Measurements from ENCODE around the gene FARS2. TPM values are rescaled to one million over a fixed set of nuclear protein-coding genes. Genes with fewer than 3 reads are reported as not detected.

FARS2 gene
- total and polyA plus RNA-seq, 2 of the 13 experiments (the other 11 are each of a cell fraction or from before 2014, with no cell fraction given): 15.4 to 26.0 TPM

DNA sequence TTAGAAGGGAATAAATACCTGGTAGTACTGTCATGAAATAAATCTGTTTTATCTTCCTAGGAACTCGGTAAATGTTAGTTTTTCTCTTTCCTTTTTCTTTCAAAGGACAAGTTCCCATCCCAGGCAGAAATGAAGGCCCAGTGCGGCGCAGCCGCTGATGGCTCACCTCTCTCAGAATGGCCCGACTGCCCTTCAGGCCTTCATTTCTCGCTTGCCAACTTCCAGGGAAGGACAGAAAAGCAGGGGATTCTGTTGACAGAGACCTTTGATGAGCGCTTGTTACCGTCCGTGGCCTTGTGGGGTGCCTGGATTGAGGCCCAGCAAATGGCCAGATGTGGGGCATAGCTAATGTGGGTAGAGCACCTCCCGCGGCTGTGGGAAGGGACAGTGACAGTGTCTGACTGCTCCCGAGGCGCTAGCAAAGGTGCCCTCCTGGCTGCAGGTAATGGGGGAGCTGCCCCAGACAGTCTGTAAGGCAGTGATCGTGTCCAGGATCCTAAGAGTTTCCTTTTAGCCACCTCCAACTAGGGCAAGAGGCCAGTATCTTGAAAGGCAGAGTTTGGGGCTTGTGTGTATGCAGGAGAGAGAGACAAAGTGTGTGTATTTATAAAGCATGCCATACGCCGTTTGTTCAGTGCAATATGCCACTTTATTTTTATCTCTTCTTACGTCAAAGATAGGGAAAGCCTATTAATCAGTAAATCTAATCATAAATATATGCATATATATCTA is 391.3 kb downstream of the FARS2 start:
- Histone ChIP-seq H4K20me1 (ENCODE audit: insufficient read depth, low read length) (no peaks in the 10 kb centered on the region), H3K36me3 (replicated peaks in 1 of 2; ENCODE audit: control insufficient read depth in 1 of 2, insufficient read depth in 2 of 2, low read length in 2 of 2) (no peaks in the 10 kb centered on the region), H3K9me3 (ENCODE audit: low read length) (no peaks in the 10 kb centered on the region), H2AFZ (ENCODE audit: low read length) (no peak overlapping the region), H3K9ac (ENCODE audit: insufficient read depth, low read depth, low read length) (no peak overlapping the region), H3K27me3 (ENCODE audit: control insufficient read depth in 1 of 2, insufficient read depth in 2 of 2, low read length in 2 of 2) (no peaks in the 10 kb centered on the region), H3K4me2 (ENCODE audit: low read depth, low read length) (no peak overlapping the region), H3K27ac (ENCODE audit: extremely low read length, insufficient read depth, low read length) (no peak overlapping the region), H3K79me2 (ENCODE audit: insufficient read depth, low read length) (no peaks in the 10 kb centered on the region), H3K4me1 (ENCODE audit: insufficient read depth, low read length) (no peaks in the 10 kb centered on the region), H3K4me3 (replicated peaks in 1 of 3; ENCODE audit: insufficient read depth in 1 of 3, low read depth in 2 of 3, low read length in 3 of 3) (no peak overlapping the region)
- FAIRE-seq (no peak), ATAC-seq (no peak), DNase-seq (ENCODE audit: low spot score) (no peak)
- CTCF ChIA-PET (ENCODE audit: low intra/inter-chr PET ratio, low total read pairs): no interaction called here
- BruUV-seq (replicated peaks): no TSS peak
- WGBS (ENCODE audit: low lambda C conversion rate): 95% methylated on average over 17 of the region's 17 CpGs
- in situ Hi-C loops (cut with HindIII; ENCODE audit: extremely low pct_ligation_motif_present, low pct_unique_long_range_greater_than_20kb): no loop called here
- intact Hi-C loops (cut with micrococcal nuclease; ENCODE audit: unreplicated experiment): no loop called here
- no peak for TF ChIP-seq ZNF34 (CRISPR knock-in tag; IDR thresholded peaks at IDR 0.05; ENCODE audit: borderline replicate concordance)
- TF ChIP-seq TCF7L2 (IDR thresholded peaks at IDR 0.05; ENCODE audit: low read depth, low read length): no peak
- TF ChIP-seq ZNF558 (CRISPR knock-in tag; IDR thresholded peaks at IDR 0.05; ENCODE audit: borderline replicate concordance): no peak
- TF ChIP-seq ZNF530 (CRISPR knock-in tag; IDR thresholded peaks at IDR 0.05; ENCODE audit: low read depth): no peak
- POLR2A ChIA-PET: no interaction called here

DNA sequence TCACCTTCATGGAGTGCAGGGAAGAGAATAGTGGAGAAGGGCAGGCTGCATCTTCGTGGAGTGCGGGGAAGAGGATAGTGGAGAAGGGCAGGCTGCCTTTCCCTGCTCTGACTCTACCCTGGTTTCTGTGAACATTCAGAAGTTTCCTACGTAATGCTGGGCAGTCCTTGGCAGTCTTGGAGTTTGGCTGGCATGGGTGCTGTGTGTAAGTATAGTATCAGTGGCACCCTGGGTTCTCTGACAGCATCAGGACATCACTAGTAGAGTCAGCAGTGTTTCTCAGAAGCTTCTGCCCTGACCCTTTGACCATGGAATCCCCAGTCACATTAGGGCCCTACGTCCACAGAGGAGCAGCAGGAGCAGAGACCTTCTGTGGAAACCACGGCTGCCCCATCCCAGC is 392.5 kb downstream of the FARS2 start:
- intact Hi-C loops (cut with micrococcal nuclease; ENCODE audit: unreplicated experiment) (no loop called here), in situ Hi-C loops (cut with HindIII; ENCODE audit: extremely low pct_ligation_motif_present, low pct_unique_long_range_greater_than_20kb) (no loop called here)
- no peaks in the 10 kb centered on the region for H3K9me3 ChIP-seq (ENCODE audit: low read length)
- H2AFZ ChIP-seq (ENCODE audit: low read length): no peak overlapping the region
- DNase-seq (ENCODE audit: low spot score): no peak
- no peaks in the 10 kb centered on the region for H3K36me3 ChIP-seq (replicated peaks in 1 of 2; ENCODE audit: control insufficient read depth in 1 of 2, insufficient read depth in 2 of 2, low read length in 2 of 2)
- BruUV-seq (replicated peaks): no TSS peak
- no peaks in the 10 kb centered on the region for H3K27me3 ChIP-seq (ENCODE audit: control insufficient read depth in 1 of 2, insufficient read depth in 2 of 2, low read length in 2 of 2)
- POLR2A ChIA-PET: no interaction called here
- H3K4me2 ChIP-seq (ENCODE audit: low read depth, low read length): no peak overlapping the region
- FAIRE-seq: no peak
- H4K20me1 ChIP-seq (ENCODE audit: insufficient read depth, low read length): no peaks in the 10 kb centered on the region
- H3K27ac ChIP-seq (ENCODE audit: extremely low read length, insufficient read depth, low read length): no peak overlapping the region
- H3K9ac ChIP-seq (ENCODE audit: insufficient read depth, low read depth, low read length): no peak overlapping the region
- WGBS (ENCODE audit: low lambda C conversion rate): 96% methylated on average over 5 of the region's 5 CpGs
- ATAC-seq: no peak
- H3K79me2 ChIP-seq (ENCODE audit: insufficient read depth, low read length): no peaks in the 10 kb centered on the region
- H3K4me1 ChIP-seq (ENCODE audit: insufficient read depth, low read length): no peaks in the 10 kb centered on the region
- CTCF ChIA-PET (ENCODE audit: low intra/inter-chr PET ratio, low total read pairs): no interaction called here
- no peak overlapping the region for H3K4me3 ChIP-seq (replicated peaks in 1 of 3; ENCODE audit: insufficient read depth in 1 of 3, low read depth in 2 of 3, low read length in 3 of 3)
- no peak for TF ChIP-seq CENPX (CRISPR knock-in tag; IDR thresholded peaks at IDR 0.05)
- TF ChIP-seq RFX3 (CRISPR knock-in tag; IDR thresholded peaks at IDR 0.05): no peak
- no peak for TF ChIP-seq ZBTB3 (CRISPR knock-in tag; IDR thresholded peaks at IDR 0.05; ENCODE audit: borderline replicate concordance, low read depth)
- TF ChIP-seq, protein P1, sequence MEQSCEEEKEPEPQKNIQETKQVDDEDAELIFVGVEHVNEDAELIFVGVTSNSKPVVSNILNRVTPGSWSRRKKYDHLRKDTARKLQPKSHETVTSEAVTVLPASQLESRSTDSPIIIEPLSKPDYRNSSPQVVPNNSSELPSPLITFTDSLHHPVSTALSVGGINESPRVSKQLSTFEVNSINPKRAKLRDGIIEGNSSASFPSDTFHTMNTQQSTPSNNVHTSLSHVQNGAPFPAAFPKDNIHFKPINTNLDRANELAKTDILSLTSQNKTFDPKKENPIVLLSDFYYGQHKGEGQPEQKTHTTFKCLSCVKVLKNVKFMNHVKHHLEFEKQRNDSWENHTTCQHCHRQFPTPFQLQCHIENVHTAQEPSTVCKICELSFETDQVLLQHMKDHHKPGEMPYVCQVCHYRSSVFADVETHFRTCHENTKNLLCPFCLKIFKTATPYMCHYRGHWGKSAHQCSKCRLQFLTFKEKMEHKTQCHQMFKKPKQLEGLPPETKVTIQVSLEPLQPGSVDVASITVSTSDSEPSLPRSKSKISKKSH (CRISPR knock-in tag; IDR thresholded peaks at IDR 0.05; ENCODE audit: borderline replicate concordance): no peak
- no peak for TF ChIP-seq NR2F1 (CRISPR knock-in tag; IDR thresholded peaks at IDR 0.05)
- no peak for TF ChIP-seq ELF3 (CRISPR knock-in tag; IDR thresholded peaks at IDR 0.05)
- TF ChIP-seq SMAD3 (CRISPR knock-in tag; IDR thresholded peaks at IDR 0.05): no peak
- no peak for TF ChIP-seq TCF7L2 (IDR thresholded peaks at IDR 0.05; ENCODE audit: low read depth, low read length)
- TF ChIP-seq FOSL1 (CRISPR knock-in tag; IDR thresholded peaks at IDR 0.05; ENCODE audit: borderline replicate concordance): no peak
- TF ChIP-seq SMAD9 (CRISPR knock-in tag; IDR thresholded peaks at IDR 0.05): no peak
- TF ChIP-seq ZNF335 (CRISPR knock-in tag; IDR thresholded peaks at IDR 0.05): no peak
- no peak for TF ChIP-seq POLR2AphosphoS2 (IDR thresholded peaks at IDR 0.05; ENCODE audit: low read depth, low read length)
- TF ChIP-seq NFE2 (CRISPR knock-in tag; IDR thresholded peaks at IDR 0.05): no peak
- no peak for TF ChIP-seq ZNF556 (CRISPR knock-in tag; IDR thresholded peaks at IDR 0.05; ENCODE audit: borderline replicate concordance)

All from HepG2 (cell line).